ENCODE results near the gene KLHL11. TPM values are rescaled to one million over a fixed set of nuclear protein-coding genes. Genes with fewer than 3 reads are reported as not detected.

KLHL11 gene
- total RNA-seq, 4 donors from 2014 or later, result 7.4 to 10.5 (median 7.7) TPM

GRCh38 chr17:41870627-41871026 lies 5.4 kb upstream of the KLHL11 start:
- TF ChIP-seq, protein P1, sequence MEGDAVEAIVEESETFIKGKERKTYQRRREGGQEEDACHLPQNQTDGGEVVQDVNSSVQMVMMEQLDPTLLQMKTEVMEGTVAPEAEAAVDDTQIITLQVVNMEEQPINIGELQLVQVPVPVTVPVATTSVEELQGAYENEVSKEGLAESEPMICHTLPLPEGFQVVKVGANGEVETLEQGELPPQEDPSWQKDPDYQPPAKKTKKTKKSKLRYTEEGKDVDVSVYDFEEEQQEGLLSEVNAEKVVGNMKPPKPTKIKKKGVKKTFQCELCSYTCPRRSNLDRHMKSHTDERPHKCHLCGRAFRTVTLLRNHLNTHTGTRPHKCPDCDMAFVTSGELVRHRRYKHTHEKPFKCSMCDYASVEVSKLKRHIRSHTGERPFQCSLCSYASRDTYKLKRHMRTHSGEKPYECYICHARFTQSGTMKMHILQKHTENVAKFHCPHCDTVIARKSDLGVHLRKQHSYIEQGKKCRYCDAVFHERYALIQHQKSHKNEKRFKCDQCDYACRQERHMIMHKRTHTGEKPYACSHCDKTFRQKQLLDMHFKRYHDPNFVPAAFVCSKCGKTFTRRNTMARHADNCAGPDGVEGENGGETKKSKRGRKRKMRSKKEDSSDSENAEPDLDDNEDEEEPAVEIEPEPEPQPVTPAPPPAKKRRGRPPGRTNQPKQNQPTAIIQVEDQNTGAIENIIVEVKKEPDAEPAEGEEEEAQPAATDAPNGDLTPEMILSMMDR (IDR thresholded peaks at IDR 0.05), result no peak
- no peak for TF ChIP-seq POLR2A (IDR thresholded peaks at IDR 0.05)
- no peak overlapping the region for H3K27ac ChIP-seq
- no peak overlapping the region for H3K4me3 ChIP-seq
- peaks cover 0 to 73% (median 0%) of the 10 kb centered on the region in 3 donors for H3K36me3 ChIP-seq
- H3K4me1 ChIP-seq, result no peaks in the 10 kb centered on the region
- no peak for DNase-seq
- no peaks in the 10 kb centered on the region for H3K27me3 ChIP-seq
- no peaks in the 10 kb centered on the region for H3K9me3 ChIP-seq

- Histone ChIP-seq H3K9me3 (no peaks in the 10 kb centered on the region), H3K4me3 (no peak overlapping the region), H3K27me3 (no peaks in the 10 kb centered on the region), H3K27ac (no peak overlapping the region), H3K4me1 (no peaks in the 10 kb centered on the region), H3K36me3 (peaks cover 0 to 73% (median 0%) of the 10 kb centered on the region in 3 donors)
- TF ChIP-seq POLR2A (IDR thresholded peaks at IDR 0.05), result no peak
- TF ChIP-seq, protein P1 (IDR thresholded peaks at IDR 0.05), result no peak
- no peak for DNase-seq
Observed at GRCh38 chr17:41870097-41870496, 4.9 kb upstream of the KLHL11 start.

DNA sequence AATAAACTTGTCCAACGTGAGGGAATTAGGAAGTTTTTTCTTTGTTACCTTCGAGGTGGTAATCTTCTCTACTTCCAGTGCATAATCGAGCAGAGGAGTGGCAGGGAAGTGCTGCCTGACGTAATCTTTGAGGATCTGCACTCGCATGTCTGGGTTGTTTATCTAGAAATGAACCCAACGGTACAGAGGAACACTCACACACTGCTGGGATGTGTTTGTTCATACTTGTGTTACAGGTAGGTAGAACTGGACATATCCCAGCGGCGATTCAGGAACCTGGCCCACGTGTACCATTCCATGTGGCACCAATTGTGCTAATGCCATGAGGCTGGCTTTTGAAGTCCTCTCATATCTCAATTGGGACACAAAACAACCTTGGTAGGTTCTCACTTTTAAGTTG lies 4.2 kb upstream of the KLHL11 start:
- TF ChIP-seq, protein P1 (IDR thresholded peaks at IDR 0.05), result no peak
- TF ChIP-seq POLR2A (IDR thresholded peaks at IDR 0.05), result no peak
- Histone ChIP-seq H3K4me3 (no peak overlapping the region), H3K27ac (no peak overlapping the region), H3K27me3 (no peaks in the 10 kb centered on the region), H3K36me3 (peaks cover 0 to 67% (median 0%) of the 10 kb centered on the region in 3 donors), H3K4me1 (peaks cover 0 to under 1% (median 0%) of the 10 kb centered on the region in 4 donors), H3K9me3 (no peaks in the 10 kb centered on the region)
- no peak for DNase-seq

- no peak for TF ChIP-seq POLR2A (IDR thresholded peaks at IDR 0.05)
- TF ChIP-seq, protein P1 (IDR thresholded peaks at IDR 0.05), result no peak
- Histone ChIP-seq H3K9me3 (no peaks in the 10 kb centered on the region), H3K4me3 (no peak overlapping the region), H3K27me3 (no peaks in the 10 kb centered on the region), H3K27ac (no peak overlapping the region), H3K4me1 (peaks cover 0 to 9% (median 4%) of the 10 kb centered on the region in 4 donors), H3K36me3 (peaks cover 0 to 58% (median 0%) of the 10 kb centered on the region in 3 donors)
- no peak for DNase-seq
Observed at GRCh38 chr17:41868568-41868967, 3.3 kb upstream of the KLHL11 start.

GRCh38 chr17:41865596-41865893 lies 322 bp upstream of the KLHL11 start:
- peaks cover 0 to 30% (median 0%) of the 10 kb centered on the region in 3 donors for H3K36me3 ChIP-seq
- H3K27me3 ChIP-seq, result no peaks in the 10 kb centered on the region
- peak overlapping the region; percentile 88 to 98 (median 96) for H3K4me3 ChIP-seq
- DNase-seq, result no peak
- H3K27ac ChIP-seq, result peak overlapping the region; percentile 91 to 96 (median 94)
- H3K4me1 ChIP-seq, result peaks cover 0 to 22% (median 9%) of the 10 kb centered on the region in 4 donors
- no peaks in the 10 kb centered on the region for H3K9me3 ChIP-seq
- TF ChIP-seq, protein P1 (IDR thresholded peaks at IDR 0.05), result peak in 1 of 6 experiments; percentile 7
- no peak for TF ChIP-seq POLR2A (IDR thresholded peaks at IDR 0.05)

DNA sequence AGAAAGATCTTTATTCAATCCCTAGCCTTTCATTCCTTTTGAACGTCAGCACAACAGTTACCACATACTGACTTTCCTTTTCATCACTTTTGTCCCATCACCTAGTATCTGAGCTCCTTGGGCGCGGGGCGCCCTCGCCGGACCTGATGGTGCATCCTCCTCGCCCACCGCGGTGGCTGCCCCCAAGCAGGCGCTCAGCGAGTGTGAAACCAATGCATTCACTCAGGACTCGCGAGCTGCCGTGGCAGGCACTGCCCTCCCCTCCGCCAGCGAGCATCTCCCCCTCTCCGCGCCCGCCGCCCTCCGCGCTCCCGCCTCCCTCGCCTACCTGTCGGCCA lies 756 bp downstream of the KLHL11 start:
- Histone ChIP-seq H3K4me3 (peak overlapping the region; percentile 88 to 98 (median 96)), H3K4me1 (peaks cover 0 to 22% (median 9%) of the 10 kb centered on the region in 4 donors), H3K27ac (peak overlapping the region; percentile 91 to 96 (median 94)), H3K36me3 (peaks cover 0 to 19% (median 0%) of the 10 kb centered on the region in 3 donors), H3K27me3 (no peaks in the 10 kb centered on the region), H3K9me3 (no peaks in the 10 kb centered on the region)
- TF ChIP-seq POLR2A (IDR thresholded peaks at IDR 0.05), result no peak
- TF ChIP-seq, protein P1 (IDR thresholded peaks at IDR 0.05), result no peak
- DNase-seq, result no peak
